Esophagus muscularis mucosa (tissue), 4 donors: ENCODE data around the gene ZMIZ1.

Experiments
- CTCF ChIP-seq, 3 experiments: fragments of 200-600 bp in 2 of 3; fragments of 450-650 bp in 1 of 3; sonication (generic) in 2 of 3; IDR thresholded peaks; one replicate each; pipeline ENCODE4 v1.5.1; 2017 to 2019; ENCODE audit warnings: antibody characterized with exemption in 3 of 3, mild to moderate bottlenecking in 2 of 3, moderate library complexity in 1 of 3
- EP300 ChIP-seq: sonication (generic); formaldehyde crosslinking; IDR thresholded peaks from one replicate; pipeline ENCODE4 v1.6.1; 2017; ENCODE audit warnings: antibody characterized with exemption
- POLR2A ChIP-seq: fragments of 450-650 bp; IDR thresholded peaks from one replicate; pipeline ENCODE4 v1.6.1; 2017; ENCODE audit warnings: antibody characterized with exemption, moderate library complexity, mild to moderate bottlenecking, low read depth
- POLR2AphosphoS5 ChIP-seq, 2 donors: sonication (generic); formaldehyde crosslinking; IDR thresholded peaks; one replicate each; pipeline ENCODE4 v1.6.1; 2017; ENCODE audit warnings: antibody characterized with exemption in 2 of 2

DNA sequence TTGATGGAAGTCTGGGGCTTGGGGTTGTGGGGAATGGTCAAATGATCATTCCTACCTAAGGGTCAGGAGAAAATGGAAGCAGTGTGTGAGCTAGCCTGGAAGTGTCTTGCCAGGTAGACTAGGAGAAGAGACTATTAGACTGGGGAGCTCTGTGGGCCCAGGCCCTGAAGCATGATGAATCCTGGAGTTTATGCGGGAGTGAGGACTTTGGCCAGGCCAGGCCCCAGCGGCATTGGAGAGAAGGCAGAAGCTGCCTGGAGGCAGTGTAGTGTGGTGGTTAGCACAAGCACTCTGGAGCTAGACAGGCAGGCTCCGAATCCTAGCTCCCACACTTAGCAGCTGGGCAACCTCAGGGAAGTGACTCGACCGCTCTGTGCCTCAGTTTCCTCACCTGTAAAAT, 29.3 kb downstream of the ZMIZ1 start:
- TF ChIP-seq CTCF (IDR thresholded peaks at IDR 0.05) (no peak), POLR2A (no peak), EP300 (no peak), POLR2AphosphoS5 (IDR thresholded peaks at IDR 0.05) (no peak)
